HL-60/S4 treated with phorbol 12-myristate 13-acetate at 8.2 ng/mL for 4 days and 3 days (cell line): Measurements from ENCODE around the gene TWF2.
"Not testable (repeated sequence)": the region's sequence is repeated elsewhere in the genome, so short reads cannot be mapped to it uniquely, and the experiment has no call there.

Experiments used
- in situ Hi-C: fragments of 300-500 bp; cut with MboI; formaldehyde crosslinking; loops from 2 replicates; pipeline ENCODE4 v1.15.0; 2022; ENCODE audit warnings: low sequenced_read_pairs

TWF2 gene

GRCh38 chr3:52238761-52239701 is at the start of gene TWF2:
TWF2 (minus strand) TSS chr3:52239158; CDS start chr3:52239016, 142 bp downstream.
- in situ Hi-C loops, result loop anchor here (10.0 kb wide), 1 partner anchor 106 kb away; no protein-coding TSS in a partner anchor

DNA sequence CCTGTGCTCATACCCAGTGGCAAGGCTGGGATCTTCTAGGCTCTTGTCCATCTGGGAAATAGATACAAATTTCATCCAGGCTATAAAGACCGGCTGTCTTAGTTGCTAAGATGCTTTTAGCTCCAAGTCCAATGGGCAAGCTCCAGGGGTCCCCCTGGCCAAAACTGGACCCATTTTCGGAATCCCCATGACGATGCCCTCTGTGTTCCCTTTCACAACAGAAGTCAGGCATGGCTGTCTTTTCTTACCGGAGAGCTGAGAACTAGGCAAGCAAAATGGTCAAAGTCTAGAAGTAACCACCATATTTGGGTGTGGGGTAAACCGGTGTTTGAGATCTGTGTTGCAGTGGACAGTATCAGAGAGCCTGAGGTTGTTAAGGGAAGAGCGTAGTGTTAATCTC is 49.7 kb upstream of the TWF2 start:
- in situ Hi-C loops, result no loop called here

DNA sequence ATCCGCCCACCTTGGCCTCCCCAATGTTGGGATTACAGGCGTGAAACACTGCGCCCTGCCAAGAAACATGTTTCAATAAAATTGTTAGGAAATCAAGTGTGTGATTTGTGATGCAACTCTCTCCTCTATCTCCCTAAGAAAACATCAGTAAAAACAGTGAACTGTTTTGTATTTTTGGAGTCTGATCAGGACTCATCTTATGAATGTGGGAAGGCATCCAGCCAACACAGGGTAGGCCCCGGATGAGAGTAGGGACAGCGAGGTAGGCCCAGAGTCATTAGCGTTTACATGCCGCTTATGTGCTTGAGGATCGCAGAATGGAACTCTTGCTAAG is 47.8 kb upstream of the TWF2 start:
- in situ Hi-C loops, result no loop called here

- in situ Hi-C loops, result not testable (repeated sequence)
These were observed 45.1 kb upstream of the TWF2 start for GRCh38 chr3:52284051-52284450.

- in situ Hi-C loops, result no loop called here
These were observed 44.3 kb upstream of the TWF2 start for GRCh38 chr3:52283306-52283705.

GRCh38 chr3:52281981-52282801 is 43.2 kb upstream of the TWF2 start:
- in situ Hi-C loops, result no loop called here

DNA sequence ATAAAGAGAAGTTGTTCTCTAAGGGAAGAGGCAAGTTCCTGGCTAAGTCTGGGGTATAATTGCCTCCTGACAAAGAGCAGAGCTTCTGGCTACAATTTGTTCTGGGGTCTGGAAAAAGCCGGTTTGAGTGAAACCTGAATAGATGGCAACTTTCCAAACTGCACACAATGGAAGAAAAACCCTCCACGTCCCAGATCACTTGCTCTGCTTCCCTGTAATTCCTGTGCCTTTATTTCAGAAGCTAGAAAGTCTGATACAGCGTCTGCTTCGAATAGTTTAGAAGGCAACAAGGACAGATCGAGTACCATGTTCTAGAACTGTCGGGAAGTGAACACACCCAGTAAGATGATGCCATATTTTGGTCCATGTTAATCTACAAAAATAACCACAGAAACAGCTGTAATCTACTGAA is 41.1 kb upstream of the TWF2 start:
- in situ Hi-C loops, result no loop called here

- in situ Hi-C loops, result no loop called here
These were observed 40.6 kb upstream of the TWF2 start for GRCh38 chr3:52279596-52279995.

- in situ Hi-C loops, result no loop called here
These were observed 39.6 kb upstream of the TWF2 start, which contains the start of gene WDR82 for GRCh38 chr3:52278510-52279069. WDR82 (minus strand) TSS chr3:52278649; CDS start chr3:52278361, 288 bp downstream.

GRCh38 chr3:52277972-52278509 is 39.1 kb upstream of the TWF2 start:
- in situ Hi-C loops, result no loop called here

GRCh38 chr3:52277071-52277964 is 38.4 kb upstream of the TWF2 start:
- in situ Hi-C loops, result no loop called here

- in situ Hi-C loops, result not testable (repeated sequence)
These were observed 35.8 kb upstream of the TWF2 start for GRCh38 chr3:52274781-52275180.

- in situ Hi-C loops, result no loop called here
These were observed 33.9 kb upstream of the TWF2 start for GRCh38 chr3:52272831-52273230.

DNA sequence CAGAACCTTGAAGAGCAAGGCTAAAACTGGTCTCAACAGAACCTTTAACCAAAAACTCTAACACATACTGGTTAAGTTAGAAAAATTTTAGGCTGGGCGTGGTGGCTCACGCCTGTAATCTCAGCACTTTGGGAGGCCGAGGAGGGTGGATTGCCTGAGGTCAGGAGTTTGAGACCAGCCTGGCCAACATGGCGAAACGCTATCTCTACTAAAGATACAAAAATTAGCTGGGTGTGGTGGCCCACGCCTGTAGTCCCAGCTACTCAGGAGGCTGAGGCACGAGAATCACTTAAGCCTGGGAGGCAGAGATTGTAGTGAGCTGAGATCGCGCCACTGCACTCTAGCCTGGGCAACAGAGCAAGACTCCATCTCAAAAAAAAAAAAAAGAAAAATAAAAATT is 33.2 kb upstream of the TWF2 start:
- in situ Hi-C loops, result not testable (repeated sequence)

DNA sequence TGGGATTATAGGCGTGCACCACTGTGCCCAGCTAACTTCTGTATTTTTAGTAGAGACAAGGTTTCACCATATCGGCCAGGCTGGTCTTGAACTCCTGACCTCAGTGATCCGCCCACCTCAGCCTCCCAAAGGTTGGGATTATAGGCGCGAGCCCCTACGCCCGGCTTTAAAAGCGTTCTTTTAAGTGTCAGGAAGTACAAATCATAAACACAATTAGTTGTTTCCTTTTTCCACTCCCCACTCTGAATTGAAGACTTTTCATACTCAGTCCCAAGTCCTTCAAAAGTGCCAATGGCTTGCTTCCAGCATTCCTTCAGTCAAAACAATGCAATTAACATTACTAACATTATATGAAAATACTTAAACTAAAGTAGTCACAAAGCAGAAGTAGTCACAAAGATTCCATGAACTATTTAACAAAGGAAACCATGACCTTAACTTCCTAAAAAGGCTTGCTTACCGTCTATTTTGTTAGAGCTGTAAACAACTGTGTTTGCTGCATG is 31.3 kb upstream of the TWF2 start:
- in situ Hi-C loops, result no loop called here

- in situ Hi-C loops, result no loop called here
These were observed 30.8 kb upstream of the TWF2 start for GRCh38 chr3:52269776-52270175.

- in situ Hi-C loops, result no loop called here
These were observed 29.1 kb upstream of the TWF2 start for GRCh38 chr3:52268036-52268435.

GRCh38 chr3:52265387-52265786 is 26.4 kb upstream of the TWF2 start:
- in situ Hi-C loops, result no loop called here

- in situ Hi-C loops, result no loop called here
These were observed 23.5 kb upstream of the TWF2 start for GRCh38 chr3:52262447-52262846.

DNA sequence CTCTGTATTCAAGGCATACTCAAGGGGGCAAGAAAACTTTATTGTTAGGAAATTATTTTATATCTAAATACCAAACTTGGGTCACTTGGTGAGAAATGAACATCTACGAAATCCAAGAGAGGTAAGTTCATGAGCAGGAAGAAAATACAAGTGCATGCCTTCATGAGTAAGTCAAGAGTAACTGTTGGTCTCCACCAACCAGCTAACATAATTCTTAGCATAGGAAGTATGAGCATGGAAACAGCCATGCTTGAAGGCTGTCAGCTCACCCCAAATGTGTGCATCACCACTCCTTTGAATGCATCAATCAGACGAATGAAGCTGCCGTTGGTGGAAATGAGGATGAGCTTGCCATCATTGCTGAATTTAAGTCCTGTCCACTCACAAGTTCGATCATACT is 20.5 kb upstream of the TWF2 start:
- in situ Hi-C loops, result no loop called here
